Measurements from ENCODE around the gene CMKLR1. TPM values are rescaled to one million over a fixed set of nuclear protein-coding genes. Genes with fewer than 3 reads are reported as not detected.

CMKLR1 gene
- total and polyA plus RNA-seq, 10 of the 15 experiments (the other 5 are each of a cell fraction or from before 2014, with no cell fraction given): 13.8 to 52.3 (median 26.2) TPM

DNA sequence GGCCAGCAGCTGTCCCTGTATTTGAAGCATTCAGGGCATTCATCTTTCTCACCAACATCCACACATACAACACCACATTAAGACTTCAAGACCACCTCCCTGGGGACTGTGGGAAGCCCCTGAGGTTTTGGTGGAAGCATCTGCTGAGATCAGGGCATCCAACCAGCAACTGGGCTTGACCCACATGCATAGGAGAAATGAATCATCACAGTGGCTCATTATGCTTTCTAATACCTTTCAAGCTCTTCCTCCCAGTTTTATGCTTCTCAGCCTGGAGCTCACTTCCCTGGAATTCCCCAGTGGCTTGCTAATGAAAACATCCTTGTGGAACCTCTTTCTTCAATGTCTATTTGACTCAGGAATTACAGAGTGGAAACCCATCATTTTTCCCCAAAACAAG, 21.4 kb upstream of the CMKLR1 start (continued):
- TF ChIP-seq, protein P1, sequence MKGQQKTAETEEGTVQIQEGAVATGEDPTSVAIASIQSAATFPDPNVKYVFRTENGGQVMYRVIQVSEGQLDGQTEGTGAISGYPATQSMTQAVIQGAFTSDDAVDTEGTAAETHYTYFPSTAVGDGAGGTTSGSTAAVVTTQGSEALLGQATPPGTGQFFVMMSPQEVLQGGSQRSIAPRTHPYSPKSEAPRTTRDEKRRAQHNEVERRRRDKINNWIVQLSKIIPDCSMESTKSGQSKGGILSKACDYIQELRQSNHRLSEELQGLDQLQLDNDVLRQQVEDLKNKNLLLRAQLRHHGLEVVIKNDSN (IDR thresholded peaks at IDR 0.05; ENCODE audit: borderline replicate concordance, extremely low read length, insufficient read depth, low read depth, low read length): no peak
- TF ChIP-seq, protein P2, sequence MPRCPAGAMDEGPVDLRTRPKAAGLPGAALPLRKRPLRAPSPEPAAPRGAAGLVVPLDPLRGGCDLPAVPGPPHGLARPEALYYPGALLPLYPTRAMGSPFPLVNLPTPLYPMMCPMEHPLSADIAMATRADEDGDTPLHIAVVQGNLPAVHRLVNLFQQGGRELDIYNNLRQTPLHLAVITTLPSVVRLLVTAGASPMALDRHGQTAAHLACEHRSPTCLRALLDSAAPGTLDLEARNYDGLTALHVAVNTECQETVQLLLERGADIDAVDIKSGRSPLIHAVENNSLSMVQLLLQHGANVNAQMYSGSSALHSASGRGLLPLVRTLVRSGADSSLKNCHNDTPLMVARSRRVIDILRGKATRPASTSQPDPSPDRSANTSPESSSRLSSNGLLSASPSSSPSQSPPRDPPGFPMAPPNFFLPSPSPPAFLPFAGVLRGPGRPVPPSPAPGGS (IDR thresholded peaks at IDR 0.05; ENCODE audit: borderline replicate concordance, insufficient read depth, low read depth, low read length, poor library complexity, severe bottlenecking): peak; percentile 96
- TF ChIP-seq PAX5 (IDR thresholded peaks at IDR 0.05; ENCODE audit: borderline replicate concordance, low read depth, low read length) (peak; percentile 95), FOXM1 (IDR thresholded peaks at IDR 0.05; ENCODE audit: low read depth, low read length) (peak; percentile 89), EED (IDR thresholded peaks at IDR 0.05; ENCODE audit: low read depth) (peak; percentile 98), HDAC2 (IDR thresholded peaks at IDR 0.05) (no peak), NBN (IDR thresholded peaks at IDR 0.05) (0 out of 2 replicates have a peak, but pooled peaks have one; percentile 40), BHLHE40 (IDR thresholded peaks at IDR 0.05; ENCODE audit: borderline replicate concordance in 1 of 2, low read depth in 2 of 2, low read length in 1 of 2) (peak; percentile 46 to 50; a peak in 2 of 4 replicates), CBFB (IDR thresholded peaks at IDR 0.05; ENCODE audit: low read depth) (peak; percentile 91), CHD4 (IDR thresholded peaks at IDR 0.05) (no peak), MEF2B (IDR thresholded peaks at IDR 0.05; ENCODE audit: partially characterized antibody, poor library complexity, severe bottlenecking) (peak; percentile 98), RAD21 (IDR thresholded peaks at IDR 0.05; ENCODE audit: insufficient read depth, low read depth, low read length) (0 out of 2 replicates have a peak, but pooled peaks have one; percentile 21), IKZF1 (conservative IDR thresholded peaks at IDR 0.05) (peak; percentile 92), CREM (IDR thresholded peaks at IDR 0.05; ENCODE audit: low read depth) (peak; percentile 80), NFYB (IDR thresholded peaks at IDR 0.05; ENCODE audit: insufficient read depth, low read depth, low read length) (peak; percentile 73), NR2F1 (conservative IDR thresholded peaks at IDR 0.05) (peak; percentile 85), MEF2A (IDR thresholded peaks at IDR 0.05; ENCODE audit: insufficient read depth, low read depth, low read length) (0 out of 2 replicates have a peak, but pooled peaks have one; percentile 18), ZNF274 (IDR thresholded peaks at IDR 0.05; ENCODE audit: insufficient read depth, insufficient read length) (no peak), KAT2A (conservative IDR thresholded peaks at IDR 0.05; ENCODE audit: control insufficient read depth, low read depth, low read length) (no peak), NFIC (IDR thresholded peaks at IDR 0.05; ENCODE audit: low read depth, low read length) (peak; percentile 96), POU2F2 (IDR thresholded peaks at IDR 0.05; ENCODE audit: borderline replicate concordance, low read depth, low read length) (peak; percentile 91; the same call in 2 of the 3 replicates), DPF2 (IDR thresholded peaks at IDR 0.05) (peak; percentile 46; the same call in 1 of the 2 replicates), BCL11A (IDR thresholded peaks at IDR 0.05; ENCODE audit: low read depth, low read length) (peak; percentile 97), RELA (IDR thresholded peaks at IDR 0.05; ENCODE audit: borderline replicate concordance, partially characterized antibody) (peak; percentile 61)
- TF ChIP-seq, protein P3, sequence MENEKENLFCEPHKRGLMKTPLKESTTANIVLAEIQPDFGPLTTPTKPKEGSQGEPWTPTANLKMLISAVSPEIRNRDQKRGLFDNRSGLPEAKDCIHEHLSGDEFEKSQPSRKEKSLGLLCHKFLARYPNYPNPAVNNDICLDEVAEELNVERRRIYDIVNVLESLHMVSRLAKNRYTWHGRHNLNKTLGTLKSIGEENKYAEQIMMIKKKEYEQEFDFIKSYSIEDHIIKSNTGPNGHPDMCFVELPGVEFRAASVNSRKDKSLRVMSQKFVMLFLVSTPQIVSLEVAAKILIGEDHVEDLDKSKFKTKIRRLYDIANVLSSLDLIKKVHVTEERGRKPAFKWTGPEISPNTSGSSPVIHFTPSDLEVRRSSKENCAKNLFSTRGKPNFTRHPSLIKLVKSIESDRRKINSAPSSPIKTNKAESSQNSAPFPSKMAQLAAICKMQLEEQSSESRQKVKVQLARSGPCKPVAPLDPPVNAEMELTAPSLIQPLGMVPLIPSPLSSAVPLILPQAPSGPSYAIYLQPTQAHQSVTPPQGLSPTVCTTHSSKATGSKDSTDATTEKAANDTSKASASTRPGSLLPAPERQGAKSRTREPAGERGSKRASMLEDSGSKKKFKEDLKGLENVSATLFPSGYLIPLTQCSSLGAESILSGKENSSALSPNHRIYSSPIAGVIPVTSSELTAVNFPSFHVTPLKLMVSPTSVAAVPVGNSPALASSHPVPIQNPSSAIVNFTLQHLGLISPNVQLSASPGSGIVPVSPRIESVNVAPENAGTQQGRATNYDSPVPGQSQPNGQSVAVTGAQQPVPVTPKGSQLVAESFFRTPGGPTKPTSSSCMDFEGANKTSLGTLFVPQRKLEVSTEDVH (IDR thresholded peaks at IDR 0.05; ENCODE audit: low read depth, partially characterized antibody): no peak
- TF ChIP-seq, protein P4, sequence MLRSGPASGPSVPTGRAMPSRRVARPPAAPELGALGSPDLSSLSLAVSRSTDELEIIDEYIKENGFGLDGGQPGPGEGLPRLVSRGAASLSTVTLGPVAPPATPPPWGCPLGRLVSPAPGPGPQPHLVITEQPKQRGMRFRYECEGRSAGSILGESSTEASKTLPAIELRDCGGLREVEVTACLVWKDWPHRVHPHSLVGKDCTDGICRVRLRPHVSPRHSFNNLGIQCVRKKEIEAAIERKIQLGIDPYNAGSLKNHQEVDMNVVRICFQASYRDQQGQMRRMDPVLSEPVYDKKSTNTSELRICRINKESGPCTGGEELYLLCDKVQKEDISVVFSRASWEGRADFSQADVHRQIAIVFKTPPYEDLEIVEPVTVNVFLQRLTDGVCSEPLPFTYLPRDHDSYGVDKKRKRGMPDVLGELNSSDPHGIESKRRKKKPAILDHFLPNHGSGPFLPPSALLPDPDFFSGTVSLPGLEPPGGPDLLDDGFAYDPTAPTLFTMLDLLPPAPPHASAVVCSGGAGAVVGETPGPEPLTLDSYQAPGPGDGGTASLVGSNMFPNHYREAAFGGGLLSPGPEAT (IDR thresholded peaks at IDR 0.05; ENCODE audit: low read depth): peak; percentile 77
